HFFc6 (cell line): ENCODE data around the gene CCL4. TPM values are rescaled to one million over a fixed set of nuclear protein-coding genes. Genes with fewer than 3 reads are reported as not detected.
"Not testable (repeated sequence)": the region's sequence is repeated elsewhere in the genome, so short reads cannot be mapped to it uniquely, and the experiment has no call there.

ENCODE experiments used
- DNase-seq: peaks from one replicate; pipeline ENCODE4 v3.0.0-alpha.2; 2018
- H3K27ac Mint-ChIP-seq: 2 replicates; pipeline ENCODE4 v1.8.0; 2020; ENCODE audit warnings: mild to moderate bottlenecking, mixed read lengths
- H3K27me3 Mint-ChIP-seq: 2 replicates; pipeline ENCODE4 v1.8.0; 2021; ENCODE audit warnings: mild to moderate bottlenecking, moderate library complexity, mixed read lengths; ENCODE audit not compliant: insufficient read depth
- H3K36me3 Mint-ChIP-seq: 2 replicates; pipeline ENCODE4 v1.8.0; 2021; ENCODE audit warnings: low read depth, mixed read lengths
- H3K4me1 Mint-ChIP-seq: 2 replicates; pipeline ENCODE4 v1.8.0; 2020; ENCODE audit warnings: low read depth, mixed read lengths
- H3K4me3 Mint-ChIP-seq: 2 replicates; pipeline ENCODE4 v1.8.0; 2020; ENCODE audit warnings: mild to moderate bottlenecking, moderate library complexity, mixed read lengths
- H3K9me3 Mint-ChIP-seq: 2 replicates; pipeline ENCODE4 v1.8.0; 2020; ENCODE audit warnings: mild to moderate bottlenecking, mixed read lengths
- CTCF ChIP-seq: fragments of 200-600 bp; sonication (generic); IDR thresholded peaks from 2 replicates; pipeline ENCODE4 v1.5.0; 2021; ENCODE audit warnings: antibody characterized with exemption, mild to moderate bottlenecking
- long read RNA-seq: library from polyadenylated mRNA; unstranded; transcript quantifications from one replicate; pipeline ENCODE4 v2.0.0, GENCODE V29; 2019
- total RNA-seq, 6 experiments: library from RNA; stranded (reverse); fragmentation: NEBNext Ultra II Directional; extraction: Animal tissue kit (Norgen Biotek cat#: 25700); gene quantifications; 2 replicates in 1 of 6; 3 replicates in 5 of 6; pipeline ENCODE4 v1.2.3, GENCODE V29; 2021

Gene CCL4
- total RNA-seq = not detected
- long read RNA-seq = 0 reads

- peaks cover 39% of the 10 kb centered on the region for H3K9me3 Mint-ChIP-seq
- not testable (repeated sequence) for H3K27me3 Mint-ChIP-seq, H3K4me3 Mint-ChIP-seq, H3K4me1 Mint-ChIP-seq, H3K27ac Mint-ChIP-seq, H3K36me3 Mint-ChIP-seq, DNase-seq
These were observed at the start of gene CCL4 for GRCh38 chr17:36103401-36103975. Gene CCL4 (plus strand): TSS chr17:36103827. CDS start chr17:36103906, 79 bp downstream.

GRCh38 chr17:36055171-36055570 lies 48.5 kb upstream of the CCL4 start:
- Mint-ChIP-seq H3K36me3 (no peaks in the 10 kb centered on the region), H3K27ac (no peak overlapping the region), H3K4me3 (no peak overlapping the region), H3K4me1 (no peaks in the 10 kb centered on the region), H3K9me3 (peaks cover 28% of the 10 kb centered on the region), H3K27me3 (peaks cover 2% of the 10 kb centered on the region)
- no peak for DNase-seq
- no peak for TF ChIP-seq CTCF

GRCh38 chr17:36055921-36056520 lies 47.6 kb upstream of the CCL4 start:
- TF ChIP-seq CTCF = no peak
- Mint-ChIP-seq H3K36me3 (no peaks in the 10 kb centered on the region), H3K27me3 (peaks cover 2% of the 10 kb centered on the region), H3K4me1 (no peaks in the 10 kb centered on the region), H3K4me3 (no peak overlapping the region), H3K9me3 (peaks cover 23% of the 10 kb centered on the region), H3K27ac (no peak overlapping the region)
- no peak for DNase-seq

GRCh38 chr17:36057911-36058310 lies 45.7 kb upstream of the CCL4 start:
- no peak for TF ChIP-seq CTCF
- Mint-ChIP-seq H3K27ac (no peak overlapping the region), H3K9me3 (peaks cover 26% of the 10 kb centered on the region), H3K4me3 (no peak overlapping the region), H3K4me1 (no peaks in the 10 kb centered on the region), H3K27me3 (peaks cover 2% of the 10 kb centered on the region), H3K36me3 (no peaks in the 10 kb centered on the region)
- no peak for DNase-seq

GRCh38 chr17:36059406-36059805 lies 44.2 kb upstream of the CCL4 start:
- Mint-ChIP-seq H3K27ac (no peak overlapping the region), H3K4me1 (no peaks in the 10 kb centered on the region), H3K27me3 (peaks cover 2% of the 10 kb centered on the region), H3K9me3 (peaks cover 33% of the 10 kb centered on the region), H3K4me3 (no peak overlapping the region), H3K36me3 (no peaks in the 10 kb centered on the region)
- no peak for TF ChIP-seq CTCF
- no peak for DNase-seq

DNA sequence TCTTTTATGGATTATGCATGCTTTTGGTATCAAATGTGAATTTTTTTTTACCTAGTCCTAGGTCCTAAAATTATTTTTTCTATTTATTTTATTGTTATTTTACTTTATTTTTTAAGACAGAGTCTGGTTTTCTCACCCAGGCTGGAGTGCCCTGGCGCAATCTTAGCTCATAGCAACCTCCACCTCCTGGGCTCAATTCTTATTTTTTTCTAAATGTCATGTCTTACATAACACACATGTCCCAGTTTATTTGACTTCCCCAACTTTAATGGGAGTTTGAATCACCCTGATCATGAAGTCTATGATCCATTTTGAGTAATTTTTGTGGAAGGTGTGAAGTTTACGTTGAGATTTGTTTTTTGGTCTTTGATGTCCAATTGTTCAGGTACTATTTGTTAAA lies 42.8 kb upstream of the CCL4 start:
- Mint-ChIP-seq H3K36me3 (no peaks in the 10 kb centered on the region), H3K4me1 (no peaks in the 10 kb centered on the region), H3K27me3 (peaks cover 2% of the 10 kb centered on the region), H3K9me3 (peaks cover 34% of the 10 kb centered on the region), H3K27ac (no peak overlapping the region), H3K4me3 (no peak overlapping the region)
- no peak for TF ChIP-seq CTCF
- DNase-seq = no peak
